Uterus (tissue), 2 donors: ENCODE measurements around the gene LRRC63.

ENCODE experiments used
- POLR2A ChIP-seq, 2 donors: fragments of 450-650 bp; IDR thresholded peaks; one replicate each; pipeline ENCODE4 v1.6.1; 2016; ENCODE audit warnings: antibody characterized with exemption in 2 of 2, mild to moderate bottlenecking in 1 of 2, moderate library complexity in 1 of 2
- TF ChIP-seq, protein P1 (sequence below), 4 experiments: fragments of 200-600 bp in 2 of 4; fragments of 450-650 bp in 2 of 4; sonication (generic) in 2 of 4; IDR thresholded peaks; one replicate each; pipeline ENCODE4 v1.5.1; 2016 to 2019; ENCODE audit warnings: antibody characterized with exemption in 4 of 4, mild to moderate bottlenecking in 2 of 4, moderate library complexity in 1 of 4

DNA sequence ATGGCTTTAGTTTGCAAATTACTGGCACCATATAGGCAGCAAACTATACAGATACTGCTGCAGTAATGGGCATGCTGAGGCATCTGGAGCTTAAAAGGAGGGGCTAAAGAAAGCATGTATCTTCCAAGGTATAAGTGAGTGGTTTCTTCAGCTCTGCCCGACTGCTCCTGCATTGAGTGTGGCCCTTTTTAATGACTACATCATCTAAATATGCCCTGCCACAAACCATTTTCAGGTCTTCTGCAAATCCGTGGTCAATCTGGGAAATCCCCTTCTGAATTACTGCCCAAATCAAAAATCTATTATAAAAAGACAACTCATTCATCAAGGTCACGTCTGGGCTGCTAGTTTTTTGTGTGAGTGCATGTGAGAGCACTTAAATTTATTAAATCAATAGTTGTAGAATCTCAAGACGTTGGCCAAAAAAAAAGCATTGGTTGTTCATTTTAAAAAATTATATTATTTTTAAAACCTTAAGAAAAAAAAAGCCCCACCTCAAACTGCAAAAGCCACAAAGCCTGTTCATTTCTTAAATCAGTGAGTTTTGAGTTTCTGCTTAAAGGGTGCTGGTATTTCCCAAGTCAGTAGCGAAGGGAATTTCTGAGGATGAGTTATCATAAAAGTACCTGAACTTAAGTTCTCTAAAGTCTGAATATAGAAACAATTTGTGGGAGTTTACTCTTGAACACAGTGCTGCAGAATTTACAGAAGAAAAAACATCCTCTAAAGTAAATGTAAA is 46.1 kb upstream of the LRRC63 start:
- no peak for TF ChIP-seq POLR2A (IDR thresholded peaks at IDR 0.05)
- TF ChIP-seq, protein P1, sequence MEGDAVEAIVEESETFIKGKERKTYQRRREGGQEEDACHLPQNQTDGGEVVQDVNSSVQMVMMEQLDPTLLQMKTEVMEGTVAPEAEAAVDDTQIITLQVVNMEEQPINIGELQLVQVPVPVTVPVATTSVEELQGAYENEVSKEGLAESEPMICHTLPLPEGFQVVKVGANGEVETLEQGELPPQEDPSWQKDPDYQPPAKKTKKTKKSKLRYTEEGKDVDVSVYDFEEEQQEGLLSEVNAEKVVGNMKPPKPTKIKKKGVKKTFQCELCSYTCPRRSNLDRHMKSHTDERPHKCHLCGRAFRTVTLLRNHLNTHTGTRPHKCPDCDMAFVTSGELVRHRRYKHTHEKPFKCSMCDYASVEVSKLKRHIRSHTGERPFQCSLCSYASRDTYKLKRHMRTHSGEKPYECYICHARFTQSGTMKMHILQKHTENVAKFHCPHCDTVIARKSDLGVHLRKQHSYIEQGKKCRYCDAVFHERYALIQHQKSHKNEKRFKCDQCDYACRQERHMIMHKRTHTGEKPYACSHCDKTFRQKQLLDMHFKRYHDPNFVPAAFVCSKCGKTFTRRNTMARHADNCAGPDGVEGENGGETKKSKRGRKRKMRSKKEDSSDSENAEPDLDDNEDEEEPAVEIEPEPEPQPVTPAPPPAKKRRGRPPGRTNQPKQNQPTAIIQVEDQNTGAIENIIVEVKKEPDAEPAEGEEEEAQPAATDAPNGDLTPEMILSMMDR (IDR thresholded peaks at IDR 0.05) = no peak
